ENCODE measurements around the gene AUTS2.

- TF ChIP-seq, protein P1, sequence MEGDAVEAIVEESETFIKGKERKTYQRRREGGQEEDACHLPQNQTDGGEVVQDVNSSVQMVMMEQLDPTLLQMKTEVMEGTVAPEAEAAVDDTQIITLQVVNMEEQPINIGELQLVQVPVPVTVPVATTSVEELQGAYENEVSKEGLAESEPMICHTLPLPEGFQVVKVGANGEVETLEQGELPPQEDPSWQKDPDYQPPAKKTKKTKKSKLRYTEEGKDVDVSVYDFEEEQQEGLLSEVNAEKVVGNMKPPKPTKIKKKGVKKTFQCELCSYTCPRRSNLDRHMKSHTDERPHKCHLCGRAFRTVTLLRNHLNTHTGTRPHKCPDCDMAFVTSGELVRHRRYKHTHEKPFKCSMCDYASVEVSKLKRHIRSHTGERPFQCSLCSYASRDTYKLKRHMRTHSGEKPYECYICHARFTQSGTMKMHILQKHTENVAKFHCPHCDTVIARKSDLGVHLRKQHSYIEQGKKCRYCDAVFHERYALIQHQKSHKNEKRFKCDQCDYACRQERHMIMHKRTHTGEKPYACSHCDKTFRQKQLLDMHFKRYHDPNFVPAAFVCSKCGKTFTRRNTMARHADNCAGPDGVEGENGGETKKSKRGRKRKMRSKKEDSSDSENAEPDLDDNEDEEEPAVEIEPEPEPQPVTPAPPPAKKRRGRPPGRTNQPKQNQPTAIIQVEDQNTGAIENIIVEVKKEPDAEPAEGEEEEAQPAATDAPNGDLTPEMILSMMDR (IDR thresholded peaks at IDR 0.05; ENCODE audit: low read depth, low read length, missing input control), result no peak
- no peak for TF ChIP-seq SP1 (IDR thresholded peaks at IDR 0.05)
- no peak for TF ChIP-seq ATF3 (IDR thresholded peaks at IDR 0.05)
- no peak for TF ChIP-seq RXRA (IDR thresholded peaks at IDR 0.05)
- no peak for TF ChIP-seq GABPA (IDR thresholded peaks at IDR 0.05 in 1 of 2, conservative IDR thresholded peaks at IDR 0.05 in 1 of 2)
- no peak for TF ChIP-seq TAF1 (conservative IDR thresholded peaks at IDR 0.05)
Measured at GRCh38 chr7:69818636-69819332, 220.5 kb downstream of the AUTS2 start.
